Measurements from ENCODE around the gene PHF2.

PHF2 gene

DNA sequence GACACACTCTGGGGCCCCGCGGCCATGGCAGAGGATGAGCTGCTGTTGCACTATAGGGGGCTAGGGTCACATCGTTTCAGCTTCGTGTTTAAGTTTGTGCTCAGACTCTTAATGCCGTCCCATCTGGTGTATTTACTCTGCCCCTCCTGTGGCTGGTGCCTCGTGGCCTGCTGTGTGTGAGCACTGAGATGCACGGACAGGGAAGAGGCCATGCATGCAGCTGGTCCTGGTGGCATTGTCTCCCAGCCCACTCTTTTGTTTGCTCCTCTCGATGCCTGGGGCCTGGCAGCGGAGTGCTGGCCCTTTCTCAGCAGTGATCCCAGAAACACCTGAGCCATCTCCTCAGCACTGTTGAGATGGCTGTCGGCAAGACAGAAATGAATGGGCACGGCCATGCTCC, 30.0 kb upstream of the PHF2 start:
- H3K36me3 ChIP-seq (ENCODE audit: control insufficient read depth in 2 of 2, insufficient read depth in 2 of 2, low read length in 2 of 2) = peaks cover 26 to 28% of the 10 kb centered on the region in 2 donors

DNA sequence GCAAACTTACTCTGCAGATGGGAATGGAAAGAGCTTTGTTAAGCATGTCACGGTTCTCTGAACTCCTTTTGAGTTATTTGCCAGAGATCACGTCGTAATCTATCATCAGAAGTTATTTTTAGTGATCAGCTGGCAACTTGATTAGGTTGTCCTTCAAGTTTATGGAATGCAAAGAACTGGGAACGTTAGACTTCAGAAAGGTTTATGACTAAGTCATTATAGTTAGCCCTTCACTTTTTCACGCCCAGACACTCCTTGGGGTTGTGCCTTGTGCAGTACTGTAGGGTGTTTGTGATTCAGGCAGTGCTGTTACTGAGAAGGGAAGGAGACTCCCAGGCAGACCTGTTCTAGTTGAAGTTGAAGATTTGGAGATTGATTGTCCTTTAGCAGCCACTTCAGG, 26.8 kb upstream of the PHF2 start:
- H3K27me3 ChIP-seq (ENCODE audit: control insufficient read depth in 1 of 2, insufficient read depth in 2 of 2, low read length in 2 of 2) = no peaks in the 10 kb centered on the region
- no peaks in the 10 kb centered on the region for H3K9me3 ChIP-seq (ENCODE audit: control insufficient read depth in 2 of 2, low read length in 2 of 2)
- peaks cover 9% of the 10 kb centered on the region for H3K4me1 ChIP-seq (ENCODE audit: control insufficient read depth, insufficient read depth, low read length)
- H3K4me3 ChIP-seq (ENCODE audit: low read length in 2 of 2) = no peak overlapping the region
- H3K27ac ChIP-seq (ENCODE audit: low read length) = no peak overlapping the region
- H3K9ac ChIP-seq (ENCODE audit: low read length in 2 of 2) = no peak overlapping the region
- H3K36me3 ChIP-seq (ENCODE audit: control insufficient read depth in 2 of 2, insufficient read depth in 2 of 2, low read length in 2 of 2) = peaks cover 21 to 24% of the 10 kb centered on the region in 2 donors

More for the DNA sequence above, 30.0 kb upstream of the PHF2 start:
- Histone ChIP-seq H3K27me3 (ENCODE audit: control insufficient read depth in 1 of 2, insufficient read depth in 2 of 2, low read length in 2 of 2) (no peaks in the 10 kb centered on the region), H3K9me3 (ENCODE audit: control insufficient read depth in 2 of 2, low read length in 2 of 2) (no peaks in the 10 kb centered on the region), H3K4me3 (ENCODE audit: low read length in 2 of 2) (no peak overlapping the region), H3K27ac (ENCODE audit: low read length) (no peak overlapping the region), H3K4me1 (ENCODE audit: control insufficient read depth, insufficient read depth, low read length) (peaks cover 15% of the 10 kb centered on the region), H3K9ac (ENCODE audit: low read length in 2 of 2) (no peak overlapping the region)

DNA sequence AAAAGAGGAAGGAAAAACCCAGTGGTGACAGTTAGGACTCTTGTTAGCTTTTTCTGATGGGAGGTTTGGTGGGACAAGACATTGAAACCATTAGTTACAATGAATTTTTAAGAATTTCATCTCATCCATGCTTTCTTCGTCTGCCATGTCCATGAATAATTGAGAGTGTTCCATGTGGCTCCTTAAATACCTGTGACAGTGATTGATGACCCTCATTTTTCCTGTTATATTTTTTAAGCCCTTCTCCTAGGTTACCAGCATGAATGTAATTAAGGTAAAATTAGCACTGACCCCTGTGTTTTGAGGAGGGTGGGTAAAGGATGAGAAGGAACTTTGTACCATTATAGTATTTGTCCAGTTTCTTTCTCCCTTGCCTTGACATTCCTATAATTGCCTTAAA, 23.5 kb upstream of the PHF2 start:
- Histone ChIP-seq H3K36me3 (ENCODE audit: control insufficient read depth in 2 of 2, insufficient read depth in 2 of 2, low read length in 2 of 2) (peaks cover 18 to 21% of the 10 kb centered on the region in 2 donors), H3K27me3 (ENCODE audit: control insufficient read depth in 1 of 2, insufficient read depth in 2 of 2, low read length in 2 of 2) (no peaks in the 10 kb centered on the region), H3K4me1 (ENCODE audit: control insufficient read depth, insufficient read depth, low read length) (peaks cover 12% of the 10 kb centered on the region)

DNA sequence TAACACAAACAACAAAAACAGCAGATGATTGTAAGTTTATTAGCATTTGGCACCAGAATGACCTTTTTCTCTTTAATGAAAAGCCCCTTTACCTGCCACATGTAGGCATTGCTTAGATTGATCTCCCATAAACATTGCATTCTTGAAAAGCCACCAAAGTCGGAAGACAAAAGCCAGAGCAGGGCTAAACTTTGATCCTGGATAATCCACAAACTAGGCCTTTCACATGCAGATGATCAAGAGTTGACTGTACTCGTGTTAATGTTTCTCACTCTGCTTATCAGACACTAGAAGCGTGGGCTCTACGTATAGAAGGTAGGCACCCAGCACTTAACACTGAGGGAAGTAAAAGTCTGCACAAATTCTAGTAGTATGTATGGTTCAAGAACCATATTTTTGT, 21.0 kb upstream of the PHF2 start:
- peaks cover 34 to 37% of the 10 kb centered on the region in 2 donors for H3K36me3 ChIP-seq (ENCODE audit: control insufficient read depth in 2 of 2, insufficient read depth in 2 of 2, low read length in 2 of 2)
- H3K4me3 ChIP-seq (ENCODE audit: low read length in 2 of 2) = no peak overlapping the region
- H3K9me3 ChIP-seq (ENCODE audit: control insufficient read depth in 2 of 2, low read length in 2 of 2) = no peaks in the 10 kb centered on the region
- peaks cover 8% of the 10 kb centered on the region for H3K4me1 ChIP-seq (ENCODE audit: control insufficient read depth, insufficient read depth, low read length)
- no peak overlapping the region for H3K27ac ChIP-seq (ENCODE audit: low read length)
- no peaks in the 10 kb centered on the region for H3K27me3 ChIP-seq (ENCODE audit: control insufficient read depth in 1 of 2, insufficient read depth in 2 of 2, low read length in 2 of 2)
- no peak overlapping the region for H3K9ac ChIP-seq (ENCODE audit: low read length in 2 of 2)

More for the DNA sequence above, 23.5 kb upstream of the PHF2 start:
- no peaks in the 10 kb centered on the region for H3K9me3 ChIP-seq (ENCODE audit: control insufficient read depth in 2 of 2, low read length in 2 of 2)
- H3K4me3 ChIP-seq (ENCODE audit: low read length in 2 of 2) = no peak overlapping the region
- no peak overlapping the region for H3K9ac ChIP-seq (ENCODE audit: low read length in 2 of 2)
- no peak overlapping the region for H3K27ac ChIP-seq (ENCODE audit: low read length)

DNA sequence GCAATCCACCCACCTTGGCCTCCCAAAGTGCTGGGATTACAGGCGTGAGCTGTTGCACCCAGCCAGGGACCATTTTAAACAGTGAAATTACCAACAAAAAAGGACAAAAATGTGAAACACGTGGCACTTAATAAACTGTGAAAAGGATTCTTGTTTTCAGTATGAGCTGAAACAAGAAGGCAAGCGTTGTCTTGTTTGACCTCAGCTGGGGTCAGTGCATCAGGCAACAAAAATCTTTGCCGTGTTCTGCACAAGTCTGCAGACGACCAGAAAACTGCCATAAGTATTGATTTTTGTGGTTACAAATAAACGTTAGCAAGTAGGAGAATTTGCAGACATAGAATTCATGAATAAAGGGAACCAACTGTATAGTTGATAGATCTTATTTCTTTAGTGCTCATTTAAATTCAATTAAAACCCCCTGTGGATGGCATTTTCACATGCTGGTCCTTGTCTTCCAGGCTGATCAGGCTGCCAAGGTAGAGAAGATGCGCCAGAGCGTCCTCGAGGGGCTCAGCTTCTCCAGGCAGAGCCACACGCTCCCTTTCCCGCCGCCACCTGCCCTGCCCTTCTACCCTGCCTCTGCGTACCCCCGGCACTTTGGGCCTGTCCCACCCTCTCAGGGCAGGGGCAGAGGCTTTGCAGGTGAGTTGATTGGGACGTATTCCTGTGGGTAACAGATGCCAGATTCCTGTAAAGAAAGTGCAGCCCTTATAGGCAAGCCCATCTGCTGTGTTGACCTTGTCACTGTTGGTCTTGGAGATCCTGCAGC, 18.8 kb upstream of the PHF2 start:
- Histone ChIP-seq H3K9ac (ENCODE audit: low read length in 2 of 2) (no peak overlapping the region), H3K27me3 (ENCODE audit: control insufficient read depth in 1 of 2, insufficient read depth in 2 of 2, low read length in 2 of 2) (no peaks in the 10 kb centered on the region), H3K9me3 (ENCODE audit: control insufficient read depth in 2 of 2, low read length in 2 of 2) (no peaks in the 10 kb centered on the region), H3K4me3 (ENCODE audit: low read length in 2 of 2) (no peak overlapping the region), H3K4me1 (ENCODE audit: control insufficient read depth, insufficient read depth, low read length) (peaks cover 8% of the 10 kb centered on the region), H3K36me3 (ENCODE audit: control insufficient read depth in 2 of 2, insufficient read depth in 2 of 2, low read length in 2 of 2) (peaks cover 34 to 35% of the 10 kb centered on the region in 2 donors), H3K27ac (ENCODE audit: low read length) (no peak overlapping the region)

DNA sequence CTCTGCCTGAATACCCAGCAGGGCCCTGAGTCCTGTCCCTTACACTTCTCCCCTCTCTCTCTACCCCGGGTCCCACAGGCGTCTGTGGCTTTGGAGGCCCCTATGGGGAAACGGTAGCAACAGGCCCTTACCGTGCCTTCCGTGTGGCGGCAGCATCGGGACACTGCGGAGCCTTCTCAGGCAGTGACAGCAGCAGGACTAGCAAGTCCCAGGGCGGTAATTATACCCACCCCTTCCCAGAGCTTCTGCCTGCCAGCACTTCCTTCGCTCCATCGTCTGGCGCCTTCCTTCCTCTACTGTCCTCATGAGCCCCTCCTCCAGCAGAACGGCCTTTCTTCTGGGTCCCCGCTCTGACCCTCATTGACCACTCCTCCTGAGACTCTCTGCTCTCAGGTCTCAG, 17.9 kb upstream of the PHF2 start:
- Histone ChIP-seq H3K9me3 (ENCODE audit: control insufficient read depth in 2 of 2, low read length in 2 of 2) (no peaks in the 10 kb centered on the region), H3K36me3 (ENCODE audit: control insufficient read depth in 2 of 2, insufficient read depth in 2 of 2, low read length in 2 of 2) (peaks cover 34 to 42% of the 10 kb centered on the region in 2 donors), H3K27me3 (ENCODE audit: control insufficient read depth in 1 of 2, insufficient read depth in 2 of 2, low read length in 2 of 2) (no peaks in the 10 kb centered on the region), H3K4me1 (ENCODE audit: control insufficient read depth, insufficient read depth, low read length) (peaks cover 8% of the 10 kb centered on the region), H3K27ac (ENCODE audit: low read length) (no peak overlapping the region), H3K9ac (ENCODE audit: low read length in 2 of 2) (no peak overlapping the region), H3K4me3 (ENCODE audit: low read length in 2 of 2) (no peak overlapping the region)

DNA sequence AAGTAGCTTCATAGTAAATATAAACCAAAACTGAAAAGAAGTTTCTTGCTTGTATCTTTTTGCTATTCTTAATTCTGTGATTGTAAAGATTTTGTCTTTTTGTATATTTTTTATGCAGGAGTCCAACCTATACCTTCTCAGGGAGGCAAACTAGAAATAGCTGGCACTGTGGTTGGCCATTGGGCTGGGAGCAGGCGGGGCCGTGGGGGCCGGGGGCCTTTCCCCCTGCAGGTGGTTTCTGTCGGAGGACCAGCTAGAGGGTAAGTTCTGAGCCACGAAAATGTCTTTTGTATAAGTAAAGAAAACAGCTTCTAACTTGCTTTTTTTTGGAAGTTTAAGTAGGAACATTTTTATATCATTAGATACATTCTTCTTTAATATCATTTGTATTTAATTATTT, 15.4 kb upstream of the PHF2 start:
- H3K9ac ChIP-seq (ENCODE audit: low read length in 2 of 2) = no peak overlapping the region
- H3K4me1 ChIP-seq (ENCODE audit: control insufficient read depth, insufficient read depth, low read length) = no peaks in the 10 kb centered on the region
- H3K4me3 ChIP-seq (ENCODE audit: low read length in 2 of 2) = no peak overlapping the region
- no peaks in the 10 kb centered on the region for H3K27me3 ChIP-seq (ENCODE audit: control insufficient read depth in 1 of 2, insufficient read depth in 2 of 2, low read length in 2 of 2)
- H3K27ac ChIP-seq (ENCODE audit: low read length) = no peak overlapping the region
- H3K36me3 ChIP-seq (ENCODE audit: control insufficient read depth in 2 of 2, insufficient read depth in 2 of 2, low read length in 2 of 2) = peaks cover 40 to 44% of the 10 kb centered on the region in 2 donors
- no peaks in the 10 kb centered on the region for H3K9me3 ChIP-seq (ENCODE audit: control insufficient read depth in 2 of 2, low read length in 2 of 2)

DNA sequence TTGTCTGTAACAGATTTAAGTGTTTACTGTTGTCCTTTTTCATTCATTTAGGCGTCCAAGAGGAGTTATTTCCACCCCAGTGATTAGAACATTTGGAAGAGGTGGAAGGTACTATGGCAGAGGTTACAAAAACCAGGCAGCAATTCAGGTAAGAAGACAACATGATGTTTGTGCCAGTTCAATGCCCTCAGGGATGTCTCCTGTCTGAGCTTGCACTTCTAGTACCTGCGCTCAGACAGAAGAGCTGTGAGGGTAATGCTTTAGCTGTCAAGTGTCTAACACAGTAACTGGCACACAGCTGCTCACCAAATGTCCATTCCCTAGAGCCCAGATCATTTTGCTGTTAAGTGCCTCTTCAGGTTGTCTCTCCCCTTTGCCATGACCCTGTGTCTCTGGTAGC, 14.2 kb upstream of the PHF2 start:
- H3K27ac ChIP-seq (ENCODE audit: low read length) = no peak overlapping the region
- H3K4me3 ChIP-seq (ENCODE audit: low read length in 2 of 2) = no peak overlapping the region
- peaks cover 5% of the 10 kb centered on the region for H3K4me1 ChIP-seq (ENCODE audit: control insufficient read depth, insufficient read depth, low read length)
- H3K9me3 ChIP-seq (ENCODE audit: control insufficient read depth in 2 of 2, low read length in 2 of 2) = no peaks in the 10 kb centered on the region
- no peak overlapping the region for H3K9ac ChIP-seq (ENCODE audit: low read length in 2 of 2)
- H3K36me3 ChIP-seq (ENCODE audit: control insufficient read depth in 2 of 2, insufficient read depth in 2 of 2, low read length in 2 of 2) = peaks cover 40 to 41% of the 10 kb centered on the region in 2 donors
- H3K27me3 ChIP-seq (ENCODE audit: control insufficient read depth in 1 of 2, insufficient read depth in 2 of 2, low read length in 2 of 2) = no peaks in the 10 kb centered on the region

DNA sequence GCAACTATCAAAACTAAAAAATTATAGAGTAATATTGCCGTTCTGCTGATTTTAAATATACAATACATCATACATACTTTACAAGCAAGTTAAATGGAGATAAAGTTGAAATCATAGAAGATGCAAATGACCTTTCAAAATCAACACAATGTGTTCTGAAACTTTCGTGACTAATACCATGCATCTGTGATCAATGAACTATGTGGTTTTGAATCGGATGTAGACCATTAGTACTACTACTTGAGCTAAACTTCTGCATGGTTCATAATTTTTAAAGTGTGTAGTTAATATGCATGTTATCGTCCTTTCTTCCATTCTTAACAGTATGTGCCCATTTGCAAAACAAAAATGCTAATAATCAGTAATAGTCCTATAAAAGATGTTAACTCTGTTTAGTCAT, 11.3 kb upstream of the PHF2 start:
- H3K4me3 ChIP-seq (ENCODE audit: low read length in 2 of 2) = no peak overlapping the region
- no peaks in the 10 kb centered on the region for H3K9me3 ChIP-seq (ENCODE audit: control insufficient read depth in 2 of 2, low read length in 2 of 2)
- no peaks in the 10 kb centered on the region for H3K27me3 ChIP-seq (ENCODE audit: control insufficient read depth in 1 of 2, insufficient read depth in 2 of 2, low read length in 2 of 2)
- H3K4me1 ChIP-seq (ENCODE audit: control insufficient read depth, insufficient read depth, low read length) = peaks cover 11% of the 10 kb centered on the region
- no peak overlapping the region for H3K9ac ChIP-seq (ENCODE audit: low read length in 2 of 2)
- H3K27ac ChIP-seq (ENCODE audit: low read length) = no peak overlapping the region
- H3K36me3 ChIP-seq (ENCODE audit: control insufficient read depth in 2 of 2, insufficient read depth in 2 of 2, low read length in 2 of 2) = peaks cover 16 to 22% of the 10 kb centered on the region in 2 donors

DNA sequence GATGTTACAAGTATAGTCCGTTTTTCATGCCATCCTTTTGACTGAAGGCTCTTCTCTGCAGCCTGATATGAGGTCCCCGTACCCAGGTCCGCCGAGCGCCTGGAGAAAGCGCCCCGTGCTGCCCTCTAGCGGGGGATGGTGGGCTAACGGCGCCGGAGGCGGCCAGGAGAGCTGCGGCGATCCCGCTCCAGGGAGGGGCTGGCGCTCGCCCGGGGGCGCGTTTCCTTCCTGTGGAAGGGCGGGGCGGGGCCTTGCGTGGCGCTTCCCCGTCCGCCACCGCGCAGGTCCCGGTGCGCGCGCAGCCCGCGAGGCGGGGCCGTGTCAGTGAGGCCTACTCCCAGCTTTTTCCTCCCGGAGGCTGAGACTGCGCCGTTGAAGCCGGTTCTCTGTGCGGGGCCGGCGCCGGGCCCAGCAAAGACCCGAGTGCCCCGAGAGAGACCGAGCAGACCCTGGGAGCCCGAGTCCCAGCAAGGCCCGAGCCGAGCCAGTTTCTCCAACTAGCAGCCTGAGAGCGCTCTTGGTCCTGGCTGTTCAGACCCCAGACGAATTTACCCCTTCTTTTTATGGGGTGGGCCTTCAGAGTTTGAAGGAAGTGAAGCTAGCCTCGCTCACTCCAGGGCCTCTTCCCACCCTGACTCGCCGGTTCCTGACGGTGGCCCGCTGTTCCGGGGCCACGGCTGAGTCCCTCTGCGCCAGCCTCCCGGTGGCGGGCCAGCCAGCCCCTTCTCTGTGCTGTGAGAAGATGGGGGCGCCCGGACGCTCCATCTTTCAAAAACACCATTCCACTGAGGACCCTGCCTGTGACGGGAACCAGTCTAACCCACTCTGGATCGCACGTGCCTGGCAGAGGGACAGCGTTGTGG, 9.7 kb upstream of the PHF2 start:
- Histone ChIP-seq H3K4me1 (ENCODE audit: control insufficient read depth, insufficient read depth, low read length) (peaks cover 11% of the 10 kb centered on the region), H3K9me3 (ENCODE audit: control insufficient read depth in 2 of 2, low read length in 2 of 2) (no peaks in the 10 kb centered on the region), H3K27ac (ENCODE audit: low read length) (peak overlapping the region; percentile 97), H3K4me3 (ENCODE audit: low read length in 2 of 2) (peak overlapping the region; percentile 66 to 82), H3K9ac (ENCODE audit: low read length in 2 of 2) (peak overlapping the region; percentile 95 to 98), H3K36me3 (ENCODE audit: control insufficient read depth in 2 of 2, insufficient read depth in 2 of 2, low read length in 2 of 2) (peaks cover 16 to 20% of the 10 kb centered on the region in 2 donors), H3K27me3 (ENCODE audit: control insufficient read depth in 1 of 2, insufficient read depth in 2 of 2, low read length in 2 of 2) (no peaks in the 10 kb centered on the region)

All from stomach smooth muscle (tissue), 2 donors.